ENCODE measurements around the gene SGPP2. TPM values are rescaled to one million over a fixed set of nuclear protein-coding genes. Genes with fewer than 3 reads are reported as not detected.

The SGPP2 gene
- total RNA-seq, 2 experiments from 2014 or later: not detected

GRCh38 chr2:222393733-222394267 is 30.5 kb upstream of the SGPP2 start:
- intact Hi-C loops (cut with micrococcal nuclease; ENCODE audit: unreplicated experiment): no loop called here
- Histone ChIP-seq H3K4me1 (ENCODE audit: insufficient read depth, low read length, poor library complexity, severe bottlenecking) (no peaks in the 10 kb centered on the region), H4K20me1 (ENCODE audit: insufficient read depth, low read length) (no peaks in the 10 kb centered on the region), H3K27ac (ENCODE audit: low read depth, low read length, poor library complexity, severe bottlenecking) (no peak overlapping the region), H3K36me3 (ENCODE audit: insufficient read depth, low read length) (no peaks in the 10 kb centered on the region), H2AFZ (ENCODE audit: low read length) (no peak overlapping the region), H3K4me3 (ENCODE audit: low read depth, low read length, poor library complexity, severe bottlenecking) (no peak overlapping the region), H3K79me2 (ENCODE audit: insufficient read depth, low read depth, low read length) (no peaks in the 10 kb centered on the region), H3K9me3 (ENCODE audit: low read length) (no peaks in the 10 kb centered on the region), H3K4me2 (ENCODE audit: low read length) (no peak overlapping the region), H3K9me2 (ENCODE audit: insufficient read depth, low read length) (no peaks in the 10 kb centered on the region)
- DNase-seq (ENCODE audit: low spot score): no peak
- no TSS peak for BruUV-seq (replicated peaks)
- TF ChIP-seq CTCF (conservative IDR thresholded peaks at IDR 0.05; ENCODE audit: low read length) (no peak), EZH2phosphoT487 (IDR thresholded peaks at IDR 0.05; ENCODE audit: borderline replicate concordance, low read depth, low read length) (no peak)
- POLR2A ChIA-PET: no interaction called here
- CTCF ChIA-PET (ENCODE audit: unreplicated experiment): no interaction called here

- no peak for TF ChIP-seq CTCF (conservative IDR thresholded peaks at IDR 0.05; ENCODE audit: low read length)
- no peak for TF ChIP-seq EZH2phosphoT487 (IDR thresholded peaks at IDR 0.05; ENCODE audit: borderline replicate concordance, low read depth, low read length)
- H3K27ac ChIP-seq (ENCODE audit: low read depth, low read length, poor library complexity, severe bottlenecking): no peak overlapping the region
- H3K36me3 ChIP-seq (ENCODE audit: insufficient read depth, low read length): no peaks in the 10 kb centered on the region
- no peak overlapping the region for H2AFZ ChIP-seq (ENCODE audit: low read length)
- no TSS peak for BruUV-seq (replicated peaks)
- intact Hi-C loops (cut with micrococcal nuclease; ENCODE audit: unreplicated experiment): no loop called here
- H3K9me3 ChIP-seq (ENCODE audit: low read length): no peaks in the 10 kb centered on the region
- H3K4me3 ChIP-seq (ENCODE audit: low read depth, low read length, poor library complexity, severe bottlenecking): no peak overlapping the region
- H3K4me2 ChIP-seq (ENCODE audit: low read length): no peak overlapping the region
- no peak for DNase-seq (ENCODE audit: low spot score)
- no peaks in the 10 kb centered on the region for H3K79me2 ChIP-seq (ENCODE audit: insufficient read depth, low read depth, low read length)
- ChIA-PET CTCF (ENCODE audit: unreplicated experiment) (no interaction called here), POLR2A (no interaction called here)
- H3K9me2 ChIP-seq (ENCODE audit: insufficient read depth, low read length): no peaks in the 10 kb centered on the region
- no peaks in the 10 kb centered on the region for H4K20me1 ChIP-seq (ENCODE audit: insufficient read depth, low read length)
- H3K4me1 ChIP-seq (ENCODE audit: insufficient read depth, low read length, poor library complexity, severe bottlenecking): no peaks in the 10 kb centered on the region
Measured at GRCh38 chr2:222398446-222398885, 25.9 kb upstream of the SGPP2 start.

- no peak overlapping the region for H3K4me2 ChIP-seq (ENCODE audit: low read length)
- no peaks in the 10 kb centered on the region for H3K4me1 ChIP-seq (ENCODE audit: insufficient read depth, low read length, poor library complexity, severe bottlenecking)
- no TSS peak for BruUV-seq (replicated peaks)
- no peak for DNase-seq (ENCODE audit: low spot score)
- CTCF ChIA-PET (ENCODE audit: unreplicated experiment): no interaction called here
- intact Hi-C loops (cut with micrococcal nuclease; ENCODE audit: unreplicated experiment): no loop called here
- H3K9me2 ChIP-seq (ENCODE audit: insufficient read depth, low read length): no peaks in the 10 kb centered on the region
- H3K27ac ChIP-seq (ENCODE audit: low read depth, low read length, poor library complexity, severe bottlenecking): no peak overlapping the region
- no peak overlapping the region for H3K4me3 ChIP-seq (ENCODE audit: low read depth, low read length, poor library complexity, severe bottlenecking)
- no peaks in the 10 kb centered on the region for H3K9me3 ChIP-seq (ENCODE audit: low read length)
- POLR2A ChIA-PET: no interaction called here
- no peaks in the 10 kb centered on the region for H3K79me2 ChIP-seq (ENCODE audit: insufficient read depth, low read depth, low read length)
- H2AFZ ChIP-seq (ENCODE audit: low read length): no peak overlapping the region
- TF ChIP-seq EZH2phosphoT487 (IDR thresholded peaks at IDR 0.05; ENCODE audit: borderline replicate concordance, low read depth, low read length) (no peak), CTCF (conservative IDR thresholded peaks at IDR 0.05; ENCODE audit: low read length) (no peak)
- no peaks in the 10 kb centered on the region for H4K20me1 ChIP-seq (ENCODE audit: insufficient read depth, low read length)
- H3K36me3 ChIP-seq (ENCODE audit: insufficient read depth, low read length): no peaks in the 10 kb centered on the region
Measured at GRCh38 chr2:222399038-222399783, 25.1 kb upstream of the SGPP2 start.
